GM10266 (cell line): ENCODE data around the gene SH3BP1.
A peak's percentile ranks its signal among the peaks of the same experiment; 100 is the strongest.

Experiments used
- DNase-seq: peaks from one replicate; pipeline ENCODE4 v3.0.0; 2012; ENCODE audit errors: extremely low spot score
- CTCF ChIP-seq: IDR thresholded peaks from 2 replicates; pipeline ENCODE4 v1.5.1; 2012; ENCODE audit warnings: mild to moderate bottlenecking, low read depth; ENCODE audit not compliant: control insufficient read depth, insufficient read depth; ENCODE audit errors: missing control alignments

SH3BP1 gene

GRCh38 chr22:37672920-37673455 is 33.5 kb downstream of the SH3BP1 start:
- DNase-seq: no peak

GRCh38 chr22:37674248-37674647 is 34.8 kb downstream of the SH3BP1 start:
- no peak for DNase-seq
- no peak for TF ChIP-seq CTCF

More at GRCh38 chr22:37672920-37673455, 33.5 kb downstream of the SH3BP1 start:
- TF ChIP-seq CTCF: no peak

- no peak for TF ChIP-seq CTCF
- peak; percentile 83 for DNase-seq
Observed at GRCh38 chr22:37674951-37675929, 35.8 kb downstream of the SH3BP1 start, which contains the start of gene LGALS1. TSS of gene LGALS1 (plus strand) at chr22:37675636. CDS start at chr22:37675703, 67 bp downstream.

GRCh38 chr22:37675930-37676735 is 36.7 kb downstream of the SH3BP1 start:
- no peak for DNase-seq
- no peak for TF ChIP-seq CTCF

GRCh38 chr22:37676736-37677492 is 37.4 kb downstream of the SH3BP1 start:
- TF ChIP-seq CTCF: no peak
- DNase-seq: peak; percentile 84

- TF ChIP-seq CTCF: no peak
- DNase-seq: no peak
Observed at GRCh38 chr22:37677493-37677974, 38.1 kb downstream of the SH3BP1 start.
